ENCODE results near the gene FLT3.

- TF ChIP-seq CTCF (IDR thresholded peaks at IDR 0.05): no peak
- no peak for TF ChIP-seq POLR2A (IDR thresholded peaks at IDR 0.05)
These were observed 87.5 kb downstream of the FLT3 start for GRCh38 chr13:28012896-28013295.
